Adrenal gland (tissue), 5 donors: Measurements from ENCODE around the gene ALDH3A2.

Experiments
- POLR2A ChIP-seq, 2 donors: fragments of 450-650 bp; IDR thresholded peaks; one replicate each; pipeline ENCODE4 v1.6.1; 2017; ENCODE audit warnings: antibody characterized with exemption in 2 of 2, mild to moderate bottlenecking in 2 of 2, moderate library complexity in 1 of 2
- TF ChIP-seq, protein P1 (sequence below), 6 experiments: fragments of 450-650 bp in 4 of 6; fragments of 200-600 bp in 2 of 6; sonication (generic) in 1 of 6; IDR thresholded peaks; 1 replicate in 5 of 6; 2 replicates in 1 of 6; pipeline versions ENCODE4 v1.5.1 to v1.8.0; 2016 to 2021; ENCODE audit warnings: antibody characterized with exemption in 6 of 6, mild to moderate bottlenecking in 2 of 6, moderate library complexity in 1 of 6
- donor health status: DM: no; HTN: no; CAD: no.

- TF ChIP-seq, protein P1, sequence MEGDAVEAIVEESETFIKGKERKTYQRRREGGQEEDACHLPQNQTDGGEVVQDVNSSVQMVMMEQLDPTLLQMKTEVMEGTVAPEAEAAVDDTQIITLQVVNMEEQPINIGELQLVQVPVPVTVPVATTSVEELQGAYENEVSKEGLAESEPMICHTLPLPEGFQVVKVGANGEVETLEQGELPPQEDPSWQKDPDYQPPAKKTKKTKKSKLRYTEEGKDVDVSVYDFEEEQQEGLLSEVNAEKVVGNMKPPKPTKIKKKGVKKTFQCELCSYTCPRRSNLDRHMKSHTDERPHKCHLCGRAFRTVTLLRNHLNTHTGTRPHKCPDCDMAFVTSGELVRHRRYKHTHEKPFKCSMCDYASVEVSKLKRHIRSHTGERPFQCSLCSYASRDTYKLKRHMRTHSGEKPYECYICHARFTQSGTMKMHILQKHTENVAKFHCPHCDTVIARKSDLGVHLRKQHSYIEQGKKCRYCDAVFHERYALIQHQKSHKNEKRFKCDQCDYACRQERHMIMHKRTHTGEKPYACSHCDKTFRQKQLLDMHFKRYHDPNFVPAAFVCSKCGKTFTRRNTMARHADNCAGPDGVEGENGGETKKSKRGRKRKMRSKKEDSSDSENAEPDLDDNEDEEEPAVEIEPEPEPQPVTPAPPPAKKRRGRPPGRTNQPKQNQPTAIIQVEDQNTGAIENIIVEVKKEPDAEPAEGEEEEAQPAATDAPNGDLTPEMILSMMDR (IDR thresholded peaks at IDR 0.05), result no peak
- TF ChIP-seq POLR2A (IDR thresholded peaks at IDR 0.05), result no peak
These were observed 76.9 kb downstream of the ALDH3A2 start for GRCh38 chr17:19725486-19725885.
